Thyroid gland (tissue), 4 donors: ENCODE measurements around the gene ADPRS.

ENCODE experiments used
- CTCF ChIP-seq, 6 experiments: fragments of 200-600 bp in 3 of 6; fragments of 450-650 bp in 3 of 6; sonication (generic) in 3 of 6; IDR thresholded peaks; one replicate each; pipeline ENCODE4 v1.5.1; 2016 to 2019; ENCODE audit warnings: antibody characterized with exemption in 6 of 6, mild to moderate bottlenecking in 2 of 6, inconsistent platforms in 1 of 6, moderate library complexity in 1 of 6
- POLR2A ChIP-seq, 2 donors: fragments of 450-650 bp; IDR thresholded peaks; one replicate each; pipeline ENCODE4 v1.6.1; 2017; ENCODE audit warnings: antibody characterized with exemption in 2 of 2, mild to moderate bottlenecking in 2 of 2, moderate library complexity in 1 of 2

- no peak for TF ChIP-seq CTCF (IDR thresholded peaks at IDR 0.05)
- TF ChIP-seq POLR2A (IDR thresholded peaks at IDR 0.05), result no peak
Measured at GRCh38 chr1:36134031-36134430, 45.3 kb downstream of the ADPRS start.
